GM23248 (cell line): ENCODE measurements around the gene ZNF354C.

Experiments
- EZH2 ChIP-seq: fragments of 200-600 bp; sonication (generic); IDR thresholded peaks from 2 replicates; pipeline ENCODE4 v1.6.1; 2018; ENCODE audit warnings: antibody characterized with exemption, mild to moderate bottlenecking; ENCODE audit not compliant: insufficient read depth, poor library complexity, severe bottlenecking
- EZH2phosphoT487 ChIP-seq: fragments of 200-600 bp; sonication (generic); IDR thresholded peaks from 2 replicates; pipeline ENCODE4 v1.6.1; 2018; ENCODE audit warnings: antibody characterized with exemption, moderate library complexity, mild to moderate bottlenecking, low read depth; ENCODE audit not compliant: insufficient read depth

DNA sequence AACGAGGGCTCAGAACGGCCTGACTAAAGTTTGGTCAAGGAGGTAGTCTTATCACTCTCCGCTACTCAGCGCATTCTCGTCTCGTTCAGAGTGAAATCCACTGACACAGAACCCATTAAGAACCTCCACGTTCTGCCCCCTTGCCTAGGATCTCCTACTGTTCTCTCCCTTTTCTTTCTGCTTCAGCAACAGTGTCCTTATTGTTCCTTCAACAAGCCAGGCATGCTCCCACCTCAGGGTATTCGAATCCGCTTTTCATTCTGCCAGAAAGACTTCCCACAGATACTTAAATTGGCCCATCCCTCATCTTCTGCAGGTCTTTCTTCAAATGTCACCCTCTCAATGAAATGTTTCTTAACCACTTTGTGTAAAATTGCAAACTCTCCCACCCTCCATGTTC, 4.3 kb upstream of the ZNF354C start:
- TF ChIP-seq EZH2 (no peak), EZH2phosphoT487 (no peak)
